ENCODE data around the gene EXOSC1.
"Not testable (repeated sequence)": the region's sequence is repeated elsewhere in the genome, so short reads cannot be mapped to it uniquely, and the experiment has no call there.

Gene EXOSC1

DNA sequence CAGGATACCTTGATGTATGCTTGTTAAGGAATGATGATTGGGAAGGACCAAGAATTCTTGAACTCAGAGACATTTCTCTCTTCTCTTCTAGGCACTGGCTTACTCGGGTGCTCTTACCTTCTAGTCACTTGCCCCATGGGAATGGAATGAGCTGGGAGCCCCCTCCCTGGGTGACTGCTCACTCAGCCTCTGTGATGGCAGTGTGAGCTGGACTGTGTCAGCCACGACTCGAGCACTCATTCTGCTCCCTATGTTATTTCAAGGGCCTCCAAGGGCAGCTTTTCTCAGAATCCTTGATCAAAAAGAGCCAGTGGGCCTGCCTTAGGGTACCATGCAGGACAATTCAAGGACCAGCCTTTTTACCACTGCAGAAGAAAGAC is 10.9 kb upstream of the EXOSC1 start:
- no peak for DNase-seq

DNA sequence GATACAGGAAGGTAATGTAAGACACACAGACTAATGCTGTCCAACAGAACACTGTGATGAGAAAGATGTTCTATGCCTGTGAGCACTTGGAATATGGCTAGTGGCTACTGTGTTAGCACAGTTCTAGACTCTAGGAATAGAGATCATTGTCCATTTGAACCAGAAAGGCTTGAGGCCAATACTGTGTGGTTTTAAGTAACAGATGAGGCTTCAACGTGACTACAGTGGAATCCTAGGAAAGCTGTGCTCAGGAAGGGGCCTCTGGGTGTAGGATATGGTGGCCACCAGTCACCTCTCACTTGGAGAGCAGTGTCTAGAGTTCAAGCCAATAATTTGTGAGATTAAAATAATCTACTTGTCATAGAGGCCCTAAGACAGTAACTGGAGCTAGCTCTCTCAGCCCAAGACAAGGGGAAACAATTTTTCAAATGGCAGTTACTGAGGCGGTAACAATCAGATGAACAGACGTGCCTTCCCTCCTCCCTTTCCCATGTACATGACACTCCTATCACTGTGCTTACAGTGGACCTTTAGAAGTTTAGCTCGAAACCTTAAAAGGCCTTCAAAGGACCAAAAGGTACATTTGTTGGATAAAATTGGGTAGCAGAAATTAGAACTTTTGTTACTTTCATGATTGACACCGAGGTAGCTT is 10.4 kb upstream of the EXOSC1 start:
- no peak for DNase-seq

DNA sequence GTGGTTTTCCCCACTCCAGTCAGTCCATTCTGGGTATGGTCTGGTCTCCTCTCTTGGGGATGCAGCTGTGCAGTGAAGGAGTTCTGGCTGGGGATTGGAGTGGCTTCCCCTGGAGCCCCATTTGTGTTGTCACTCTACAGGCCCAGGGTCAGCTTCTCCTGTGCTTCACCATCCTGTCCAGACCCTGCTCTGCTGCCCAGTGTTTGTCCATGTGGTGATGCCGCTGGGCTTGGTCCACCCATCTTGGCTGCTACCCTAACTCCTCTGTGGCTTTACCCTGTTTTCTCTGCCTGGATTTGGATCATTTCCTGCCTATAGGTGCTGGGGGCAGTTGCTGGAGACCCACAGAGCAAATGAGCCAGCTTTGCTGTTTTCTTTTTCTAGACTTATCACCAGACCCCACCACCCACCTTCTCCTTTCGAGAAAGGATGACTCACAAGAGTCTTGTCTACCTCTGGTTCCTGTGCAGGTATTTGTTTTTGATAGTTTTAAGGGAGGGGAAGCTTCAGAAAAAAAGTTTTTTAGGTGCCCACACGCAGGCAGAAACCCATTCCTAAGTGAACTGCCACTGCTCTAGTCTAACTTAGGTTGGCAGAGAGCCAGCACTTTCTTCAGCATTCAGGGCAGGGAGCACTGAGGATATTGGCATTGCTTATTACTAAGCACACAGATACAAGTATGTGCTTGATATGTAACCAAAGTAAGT is 8.7 kb upstream of the EXOSC1 start:
- DNase-seq = peak; percentile 17

DNA sequence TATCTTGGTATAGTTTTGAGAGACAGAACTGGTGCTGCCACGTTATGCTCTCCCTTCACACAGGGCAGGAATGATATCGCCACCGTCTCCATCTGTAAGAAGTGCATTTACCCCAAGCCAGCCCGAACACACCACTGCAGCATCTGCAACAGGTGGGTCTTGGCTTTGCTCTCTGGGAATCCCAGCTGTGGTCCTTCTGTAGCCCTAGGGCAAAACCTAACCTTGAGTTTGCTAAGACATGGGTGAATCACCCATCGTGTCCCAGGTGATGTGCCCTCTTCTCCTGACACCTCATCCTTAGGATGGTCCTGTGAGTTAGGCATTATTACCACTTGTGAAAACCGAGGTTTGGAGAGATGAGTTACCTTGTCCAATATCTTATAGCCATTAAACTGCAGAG is 6.5 kb upstream of the EXOSC1 start:
- DNase-seq = no peak

DNA sequence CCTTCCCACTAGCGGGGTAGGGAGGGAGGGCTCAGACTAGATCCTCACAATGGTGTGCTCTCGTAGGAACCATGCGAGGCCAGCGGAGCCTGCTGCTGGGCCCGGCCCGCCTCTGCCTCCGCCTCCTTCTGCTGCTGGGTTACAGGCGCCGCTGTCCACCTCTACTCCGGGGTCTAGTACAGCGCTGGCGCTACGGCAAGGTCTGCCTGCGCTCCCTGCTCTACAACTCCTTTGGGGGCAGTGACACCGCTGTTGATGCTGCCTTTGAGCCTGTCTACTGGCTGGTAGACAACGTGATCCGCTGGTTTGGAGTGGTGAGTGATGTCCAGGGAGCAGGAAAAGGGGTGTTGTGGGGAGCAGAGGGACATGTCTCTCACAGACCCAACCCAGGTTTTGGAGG is 5.8 kb upstream of the EXOSC1 start:
- no peak for DNase-seq

DNA sequence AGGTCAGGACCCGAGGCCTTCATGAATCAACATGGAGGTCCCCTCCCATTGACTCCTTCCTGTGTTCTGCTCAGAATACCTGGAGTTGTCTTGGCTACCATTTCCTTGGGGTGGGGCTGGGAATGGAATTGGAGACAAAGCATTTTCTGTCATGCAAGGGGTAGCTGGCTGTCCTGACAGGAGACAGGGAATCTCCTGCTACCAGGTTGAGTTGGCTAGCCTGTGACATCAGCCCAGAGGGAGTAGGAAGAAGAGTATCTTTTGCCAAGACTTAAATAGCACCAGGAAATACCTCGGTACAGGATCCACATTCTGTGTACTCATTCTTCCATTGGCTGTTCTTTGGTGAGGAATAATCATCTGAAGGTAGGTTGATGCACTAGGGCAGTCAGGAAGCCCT is 5.0 kb upstream of the EXOSC1 start:
- DNase-seq = no peak

DNA sequence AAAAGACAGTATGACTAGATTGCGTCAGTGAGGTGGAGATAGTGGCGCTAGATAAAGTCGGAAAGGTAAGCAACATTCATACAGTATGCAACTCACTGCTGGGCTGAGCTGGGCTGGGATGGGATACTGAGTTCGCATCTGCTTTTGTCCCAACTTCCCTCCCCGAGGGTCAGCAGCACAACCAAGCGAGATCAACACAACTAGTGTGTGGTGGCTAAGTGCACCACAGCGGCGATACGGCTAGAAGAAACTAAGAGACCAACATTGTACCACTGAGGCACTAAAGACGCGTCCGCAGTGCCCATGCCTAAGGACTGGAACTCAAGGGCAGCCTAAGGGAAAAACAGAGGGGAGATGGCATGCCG is 467 bp downstream of the EXOSC1 start:
- DNase-seq = no peak

DNA sequence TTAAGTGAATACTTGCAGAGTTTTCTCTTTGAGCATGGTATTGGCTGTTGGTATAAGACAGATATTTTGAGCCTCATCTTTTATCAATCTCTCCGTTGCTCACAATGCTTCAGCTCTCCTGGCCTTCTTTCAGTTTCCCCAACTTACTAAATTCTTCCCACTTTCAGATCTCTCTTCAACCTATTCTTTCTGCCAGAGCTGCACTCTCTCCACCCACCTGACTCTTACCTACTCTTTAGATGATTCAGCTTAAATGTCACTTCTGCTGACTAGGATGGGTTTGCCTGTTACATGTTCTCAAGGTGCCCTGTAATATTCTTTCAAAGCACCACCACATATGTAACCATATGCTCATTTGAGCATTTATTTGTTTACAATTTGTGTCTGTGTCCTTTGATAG is 1.6 kb downstream of the EXOSC1 start:
- DNase-seq = no peak

DNA sequence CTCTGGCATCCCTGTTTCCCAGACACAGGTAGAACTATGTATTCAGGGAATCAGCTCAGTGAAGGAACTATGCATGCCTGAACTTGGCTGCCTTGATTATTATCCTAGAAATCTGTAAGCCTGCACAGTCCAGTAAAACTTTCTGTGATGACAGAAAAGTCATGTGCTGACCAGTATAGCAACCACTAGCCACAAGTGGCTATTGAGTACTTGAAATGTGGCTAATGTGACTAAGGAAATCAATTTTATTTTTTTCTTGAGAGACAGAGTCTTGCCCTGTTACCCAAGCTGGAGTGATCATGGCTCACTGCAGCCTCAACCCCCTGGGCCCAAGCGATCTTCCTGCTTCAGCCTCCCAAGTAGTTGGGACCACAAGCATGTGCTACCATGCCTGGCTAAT is 3.5 kb downstream of the EXOSC1 start:
- no peak for DNase-seq

DNA sequence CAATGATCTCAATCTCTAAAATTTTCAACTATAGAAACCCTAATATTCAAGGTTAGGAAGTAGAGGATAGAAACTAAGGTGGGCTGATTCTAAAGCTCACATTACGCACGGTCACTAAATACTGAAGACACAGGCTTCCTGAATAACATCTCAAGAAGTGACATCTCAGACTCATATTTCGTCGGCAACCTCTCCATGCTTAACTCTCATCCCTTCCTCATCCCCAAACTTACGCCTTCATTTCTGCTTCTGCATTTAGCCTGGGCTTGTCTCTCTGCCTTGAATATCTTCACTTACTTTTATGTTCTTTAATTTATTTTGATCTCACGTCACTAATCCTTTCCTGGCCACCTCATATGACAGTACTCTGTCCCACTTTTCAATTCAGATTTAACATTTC is 10.6 kb downstream of the EXOSC1 start:
- DNase-seq = no peak

DNA sequence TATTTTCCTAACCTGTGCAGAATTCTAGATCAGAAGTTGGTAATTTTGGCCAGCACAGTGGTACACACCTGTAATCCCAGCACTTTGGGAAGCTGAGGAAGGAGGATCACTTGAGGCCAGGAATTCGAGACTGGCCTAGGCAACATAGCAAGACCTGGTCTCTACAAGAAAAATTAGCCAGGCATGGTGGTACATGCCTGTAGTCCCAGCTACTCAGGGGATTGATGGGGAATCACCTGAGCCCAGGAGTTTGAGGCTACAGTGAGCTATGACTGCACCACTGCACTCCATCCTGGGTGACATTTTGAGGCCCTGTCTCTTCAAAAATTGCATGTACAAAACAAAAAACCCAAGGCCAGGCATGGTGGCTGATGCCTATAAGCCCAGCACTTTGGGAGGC is 11.2 kb downstream of the EXOSC1 start:
- no peak for DNase-seq

DNA sequence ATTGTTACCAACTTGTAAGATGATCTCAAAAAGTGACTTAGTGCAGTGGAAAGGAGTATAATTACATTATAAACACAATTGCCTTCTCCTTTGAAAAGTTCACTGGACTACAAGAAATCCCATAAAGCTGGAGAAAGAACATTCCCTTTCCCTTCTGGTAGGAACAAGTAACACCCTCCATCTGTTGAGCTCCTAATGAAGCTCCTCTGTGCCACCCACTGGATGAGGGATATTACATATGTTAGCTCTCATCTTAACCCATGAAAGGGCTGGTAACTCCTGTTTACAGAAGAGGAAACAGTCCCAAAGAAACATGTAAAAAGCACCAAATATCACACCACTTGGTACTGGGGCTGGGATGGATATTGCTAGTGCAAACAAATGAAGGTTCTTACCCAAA is 11.8 kb downstream of the EXOSC1 start:
- DNase-seq = peak; percentile 30

DNA sequence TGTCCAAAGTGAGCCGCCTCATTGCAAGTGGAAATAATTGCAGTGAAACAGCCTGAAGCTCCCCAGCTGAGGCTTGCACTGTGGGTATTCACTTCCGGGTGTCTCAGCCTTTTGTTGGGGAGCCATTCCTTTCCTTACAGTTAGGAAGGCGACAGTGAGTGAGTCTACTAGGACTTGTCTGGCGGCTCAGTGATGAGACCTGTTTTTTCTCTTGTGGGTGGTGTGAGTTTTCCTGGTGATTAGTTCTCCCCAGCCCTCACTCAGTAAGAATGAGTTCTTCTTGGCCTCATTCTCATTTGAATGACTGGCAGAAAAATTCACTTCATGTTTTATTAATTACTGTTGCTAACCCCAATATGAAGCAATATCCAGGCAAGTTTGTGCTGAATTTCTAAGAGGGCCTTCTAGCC is 17.2 kb downstream of the EXOSC1 start:
- no peak for DNase-seq

DNA sequence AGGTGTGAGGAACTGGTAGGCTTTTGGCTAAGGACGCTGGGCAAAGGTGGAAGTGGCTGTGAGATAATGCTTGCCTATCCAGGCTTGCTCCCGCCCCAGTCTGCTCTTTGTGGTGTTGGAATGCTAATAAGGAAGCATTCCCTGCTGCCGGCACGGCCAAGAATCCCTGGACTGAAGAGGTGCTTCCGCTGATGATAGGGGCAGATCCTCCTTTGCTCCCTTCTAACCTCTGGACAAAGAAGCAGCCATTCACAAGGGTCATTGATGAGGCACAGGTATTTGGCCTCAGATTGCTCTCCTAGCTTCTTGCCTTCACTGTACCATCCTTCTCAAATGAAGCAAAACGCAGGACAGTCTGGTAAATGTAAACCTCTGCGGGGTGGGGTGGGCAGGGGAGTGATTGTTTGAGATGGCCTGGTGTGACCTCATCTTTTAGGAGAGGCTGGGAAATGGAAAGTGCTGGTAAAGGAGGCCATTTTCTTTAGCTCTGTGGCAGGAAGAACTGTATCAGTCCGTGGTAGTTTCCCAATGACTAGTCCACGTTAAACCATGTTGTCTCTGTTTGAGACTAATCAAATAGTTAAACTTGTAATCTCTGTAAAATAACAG is 18.1 kb downstream of the EXOSC1 start:
- peak; percentile 48 for DNase-seq

DNA sequence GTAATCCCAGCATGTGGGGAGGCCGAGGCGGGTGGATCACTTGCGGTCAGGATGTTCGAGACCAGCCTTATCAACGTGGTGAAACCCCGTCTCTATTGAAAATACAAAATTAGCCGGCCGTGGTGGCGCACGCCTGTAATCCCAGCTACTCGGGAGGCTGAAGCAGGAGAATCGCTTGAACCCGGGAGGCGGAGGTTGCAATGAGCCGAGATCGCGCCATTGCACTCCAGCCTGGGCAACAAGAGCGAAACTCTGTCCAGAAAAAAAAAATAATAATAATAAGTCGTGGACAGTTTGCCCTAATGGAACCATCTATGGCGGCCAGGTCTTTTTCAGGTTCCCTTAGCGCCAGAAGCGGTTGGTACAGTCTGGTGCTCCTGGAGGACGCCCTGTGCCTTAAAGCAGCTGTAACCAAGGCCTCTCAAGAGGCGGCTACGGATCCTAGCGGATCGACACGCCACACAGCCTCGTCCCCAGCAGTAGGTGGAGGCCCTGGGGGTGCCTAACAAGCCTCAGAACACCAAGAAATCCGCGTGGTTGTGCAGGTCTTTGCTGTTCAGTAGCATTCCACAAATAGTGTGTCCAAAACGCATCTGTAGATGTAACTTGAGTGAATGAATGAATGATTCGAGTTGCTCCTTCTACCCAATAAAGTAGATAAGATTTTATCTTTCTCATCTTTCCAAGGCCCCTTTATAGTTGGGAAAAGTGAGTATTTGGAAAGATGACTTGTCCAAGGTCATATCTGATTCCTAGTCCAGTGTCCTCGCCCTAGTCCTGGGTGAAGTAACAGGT is 18.8 kb downstream of the EXOSC1 start:
- DNase-seq = peak; percentile 44

DNA sequence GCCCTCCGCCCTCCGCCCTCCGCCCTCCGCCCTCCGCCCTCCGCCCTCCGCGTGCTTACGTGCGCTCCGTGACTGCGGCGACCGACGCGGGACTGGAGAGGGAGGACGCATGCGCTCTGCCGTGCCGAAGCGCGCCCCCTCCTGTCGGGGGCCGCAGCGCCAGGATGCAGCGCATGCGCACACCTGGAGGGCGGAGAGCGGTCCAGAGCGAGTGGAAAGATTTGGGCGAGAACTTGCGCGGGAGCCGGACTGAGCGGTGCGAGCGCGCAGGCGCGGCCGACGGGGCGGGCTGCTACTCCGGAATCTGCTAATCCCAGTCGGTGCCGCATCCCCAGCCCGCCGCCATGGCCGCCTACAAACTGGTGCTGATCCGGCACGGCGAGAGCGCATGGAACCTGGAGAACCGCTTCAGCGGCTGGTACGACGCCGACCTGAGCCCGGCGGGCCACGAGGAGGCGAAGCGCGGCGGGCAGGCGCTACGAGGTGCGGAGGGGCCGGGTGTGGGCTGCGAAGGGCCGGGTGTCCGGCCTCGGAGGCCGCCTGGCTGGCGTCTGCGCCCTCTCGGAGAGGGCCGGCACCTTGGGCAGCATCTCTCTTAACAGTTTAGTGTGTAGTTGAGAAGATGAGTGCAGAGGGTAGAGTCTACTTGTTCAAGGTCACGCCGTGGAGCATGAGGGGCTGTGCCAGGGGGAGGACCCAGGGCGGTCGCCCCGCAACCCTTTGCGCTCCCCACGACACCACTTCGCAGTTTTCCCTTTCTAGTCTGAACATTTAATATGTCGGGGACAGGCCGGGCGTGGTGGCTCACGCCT is 19.6 kb downstream of the EXOSC1 start, which contains the start of gene PGAM1:
Gene PGAM1, plus strand, starts transcription at position 228 of the 812 bp plus-strand sequence. Its CDS starts 117 bp downstream, at position 345.
- peak; percentile 98 for DNase-seq

DNA sequence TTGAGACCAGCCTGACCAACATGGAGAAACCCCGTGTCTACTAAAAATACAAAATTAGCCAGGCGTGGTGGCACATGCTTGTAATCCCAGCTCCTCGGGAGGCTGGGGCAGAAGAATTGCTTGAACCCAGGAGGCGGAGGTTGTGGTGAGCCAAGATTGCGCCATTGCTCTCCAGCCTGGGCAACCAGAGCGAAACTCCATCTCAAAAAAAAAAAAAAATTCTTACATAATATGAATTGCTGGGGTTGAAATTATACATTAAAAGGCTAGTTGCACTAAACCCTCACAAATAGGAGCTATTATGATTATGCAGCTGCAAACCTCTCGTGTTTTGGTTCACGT is 22.1 kb downstream of the EXOSC1 start:
- not testable (repeated sequence) for DNase-seq

DNA sequence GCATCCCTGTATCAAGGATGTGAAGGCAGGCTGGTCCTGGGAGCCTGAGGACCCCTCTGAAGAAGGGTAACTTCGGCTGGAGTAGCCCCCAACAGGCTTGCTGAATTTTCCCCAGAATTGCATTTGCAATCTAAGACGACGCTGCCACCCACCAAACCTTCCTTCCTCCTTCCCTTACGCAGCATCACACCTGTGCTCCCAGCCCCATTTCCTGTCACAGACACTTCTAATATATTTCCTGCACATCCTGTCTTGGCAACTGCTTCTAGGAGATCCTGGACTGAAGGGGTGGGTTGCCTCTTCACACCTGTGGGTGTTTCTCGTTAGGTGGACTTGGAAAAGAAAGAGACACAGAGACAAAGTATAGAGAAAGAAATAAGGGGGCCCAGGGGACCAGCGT is 29.2 kb downstream of the EXOSC1 start:
- DNase-seq = no peak

DNA sequence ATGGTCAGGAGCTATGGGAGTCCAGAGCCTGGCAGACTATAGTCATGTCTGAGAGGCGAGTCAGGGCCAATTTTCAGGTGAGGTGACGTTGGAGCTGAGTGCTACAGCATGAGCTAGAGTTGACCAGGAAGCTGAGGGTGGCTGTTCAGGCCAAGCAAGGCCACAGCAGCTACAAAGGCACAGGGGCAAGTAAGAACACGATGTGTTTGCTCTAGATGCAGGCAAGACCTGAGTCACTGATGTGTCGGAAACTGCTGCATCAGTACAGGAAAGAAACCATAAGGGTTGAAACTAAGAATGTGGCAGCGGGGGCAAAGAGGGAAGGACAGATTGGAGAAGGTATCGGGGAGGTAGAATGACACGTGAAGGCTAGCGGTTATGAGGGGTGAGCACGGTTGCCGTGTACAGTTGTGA is 32.9 kb downstream of the EXOSC1 start:
- no peak for DNase-seq

DNA sequence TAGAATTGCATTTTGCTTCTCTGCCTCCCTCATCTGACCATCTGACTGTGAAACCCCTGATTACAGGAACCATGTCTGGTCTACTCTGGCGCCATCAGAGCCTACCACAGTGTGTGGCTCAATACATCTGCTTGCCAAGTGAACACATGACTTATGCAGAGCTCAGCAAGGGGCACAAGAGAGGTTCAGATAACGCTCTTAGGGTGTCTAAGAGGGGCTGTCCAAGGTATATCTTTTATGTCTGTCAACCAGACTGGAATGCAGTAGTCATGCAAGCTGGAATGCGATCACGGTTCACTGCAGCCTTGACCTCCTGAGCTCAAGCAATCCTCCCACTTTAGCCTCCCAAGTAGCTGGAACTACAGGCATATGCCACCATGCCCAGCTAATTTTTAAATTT is 34.4 kb downstream of the EXOSC1 start:
- no peak for DNase-seq

DNA sequence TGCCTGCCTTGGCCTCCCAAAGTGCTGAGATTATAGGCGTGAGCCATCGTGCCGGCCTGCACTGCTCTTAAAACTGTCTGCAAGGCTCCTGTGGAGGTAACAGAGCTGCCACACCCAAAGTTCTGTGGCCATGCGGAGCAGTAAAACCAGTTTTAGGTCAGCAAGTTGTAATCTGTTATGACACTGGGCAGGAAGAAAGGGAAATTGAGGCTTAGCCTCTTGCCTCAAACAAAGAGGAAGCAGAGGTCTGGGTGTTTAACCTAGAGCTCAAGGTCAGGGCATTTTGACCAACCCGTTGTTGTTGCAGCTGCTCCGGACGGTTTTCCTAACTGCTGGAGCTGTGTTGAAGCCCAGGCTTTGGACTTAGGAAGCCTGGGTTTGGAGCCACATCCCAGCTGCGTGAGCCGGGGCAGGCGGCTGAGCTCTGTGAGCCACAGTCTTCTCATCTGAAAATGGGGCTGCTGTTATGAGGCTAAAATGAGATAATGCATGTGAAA is 37.3 kb downstream of the EXOSC1 start:
- no peak for DNase-seq

DNA sequence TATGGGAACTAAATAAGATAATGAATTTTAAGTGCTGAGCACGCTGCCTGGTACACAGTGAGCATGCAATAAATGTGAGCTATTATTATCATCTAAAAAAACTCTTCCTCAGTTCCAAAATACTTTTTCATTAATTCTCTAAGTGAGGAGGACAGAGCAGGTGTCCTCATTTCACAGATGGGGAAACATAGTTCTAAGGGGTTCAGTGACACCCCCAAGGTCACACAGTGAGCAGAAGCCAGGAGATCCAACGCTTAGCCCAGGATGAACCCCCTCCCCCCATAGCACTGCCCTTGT is 37.9 kb downstream of the EXOSC1 start:
- no peak for DNase-seq

All from OCI-M1 (cell line).